CD4-positive, alpha-beta T cell treated with Interferon gamma for 1 hour (primary cell): ENCODE data around the gene PCSK7.
"Not testable (repeated sequence)": the region's sequence is repeated elsewhere in the genome, so short reads cannot be mapped to it uniquely, and the experiment has no call there.

ENCODE experiments used
- DNase-seq: peaks from one replicate; pipeline ENCODE4 v3.0.0-alpha.2; 2020

PCSK7 gene

DNA sequence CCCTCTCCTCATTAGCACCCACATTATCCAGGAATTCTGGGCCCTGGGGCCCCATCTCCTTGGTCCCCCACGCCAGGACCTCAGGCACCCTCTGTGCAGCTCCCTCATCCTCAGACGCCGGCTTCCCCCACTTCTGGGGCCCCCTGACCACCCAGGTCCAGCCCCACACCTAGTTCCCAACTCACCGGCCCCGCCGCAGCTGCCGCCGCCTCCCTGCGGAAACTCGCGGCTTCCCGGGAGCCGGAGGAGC, at the start of gene PCSK7:
Gene PCSK7, minus strand, starts transcription at position 232 of the 250 bp plus-strand sequence. CDS start 2,229 bp downstream, outside the sequence.
- no peak for DNase-seq

DNA sequence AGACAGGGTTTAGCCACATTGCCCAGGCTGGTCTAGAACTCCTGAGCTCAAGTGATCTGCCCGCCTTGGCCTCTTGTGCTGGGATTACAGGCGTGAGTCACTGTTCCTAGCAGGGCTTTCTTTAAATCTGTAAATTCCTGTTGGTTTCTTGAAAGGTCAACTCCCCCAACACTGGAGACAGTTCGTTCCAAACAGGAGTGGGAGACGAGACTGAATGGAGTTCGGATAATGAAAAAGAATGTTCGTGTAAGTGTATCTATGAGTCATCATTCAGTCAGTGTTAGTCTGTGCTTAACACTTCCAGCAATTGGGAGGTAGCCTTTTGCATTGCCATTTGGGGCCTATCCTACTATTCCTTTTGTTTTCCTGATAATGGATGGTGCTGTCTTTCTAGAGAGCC, 49.3 kb upstream of the PCSK7 start:
- DNase-seq: no peak

DNA sequence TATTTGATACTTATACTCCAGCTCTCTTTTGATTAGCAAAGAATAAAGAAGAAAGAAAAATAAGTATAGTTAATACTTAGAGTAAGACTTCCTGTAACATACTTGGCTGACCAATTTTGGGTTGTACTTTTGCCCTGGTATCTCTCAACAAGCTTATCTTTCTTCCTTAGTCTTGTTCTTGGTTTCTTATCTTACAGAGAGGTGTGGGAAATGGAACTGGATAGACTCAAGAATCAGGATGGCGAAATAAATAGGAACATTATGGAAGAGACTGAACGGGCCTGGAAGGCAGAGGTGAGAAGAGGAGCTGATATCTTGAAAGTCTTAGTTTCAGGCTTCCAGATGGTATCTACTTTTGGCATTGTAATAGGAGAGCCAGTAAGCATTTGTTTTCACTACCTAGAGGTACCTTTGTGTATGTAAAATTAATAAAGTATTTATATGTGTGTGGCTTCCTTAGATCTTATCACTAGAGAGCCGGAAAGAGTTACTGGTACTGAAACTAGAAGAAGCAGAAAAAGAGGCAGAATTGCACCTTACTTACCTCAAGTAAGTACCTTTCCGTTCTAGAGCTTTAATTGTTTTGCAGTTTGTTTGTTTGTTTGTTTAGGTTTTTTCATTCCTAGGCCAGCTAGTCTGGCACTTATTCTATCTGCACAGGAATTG, 48.0 kb upstream of the PCSK7 start:
- DNase-seq: no peak

DNA sequence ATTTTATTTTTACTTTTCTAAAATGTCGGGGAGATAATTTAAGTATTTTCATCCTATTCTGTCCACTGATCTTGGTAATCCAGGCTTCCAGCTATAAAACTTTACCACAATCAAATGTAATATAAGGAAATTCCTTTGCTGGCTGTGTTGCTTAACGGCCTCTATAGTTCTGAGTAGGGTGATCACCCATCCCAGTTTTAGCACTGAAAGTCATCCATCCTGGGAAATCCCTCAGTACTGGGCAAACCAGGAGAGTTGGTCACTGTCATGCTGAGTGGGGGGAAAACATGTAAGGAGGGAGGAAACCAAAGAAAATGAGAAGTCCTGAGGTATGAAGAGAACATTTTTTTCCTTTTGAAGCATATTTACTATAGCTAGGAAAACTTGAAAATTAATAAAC, 46.5 kb upstream of the PCSK7 start:
- DNase-seq: no peak

DNA sequence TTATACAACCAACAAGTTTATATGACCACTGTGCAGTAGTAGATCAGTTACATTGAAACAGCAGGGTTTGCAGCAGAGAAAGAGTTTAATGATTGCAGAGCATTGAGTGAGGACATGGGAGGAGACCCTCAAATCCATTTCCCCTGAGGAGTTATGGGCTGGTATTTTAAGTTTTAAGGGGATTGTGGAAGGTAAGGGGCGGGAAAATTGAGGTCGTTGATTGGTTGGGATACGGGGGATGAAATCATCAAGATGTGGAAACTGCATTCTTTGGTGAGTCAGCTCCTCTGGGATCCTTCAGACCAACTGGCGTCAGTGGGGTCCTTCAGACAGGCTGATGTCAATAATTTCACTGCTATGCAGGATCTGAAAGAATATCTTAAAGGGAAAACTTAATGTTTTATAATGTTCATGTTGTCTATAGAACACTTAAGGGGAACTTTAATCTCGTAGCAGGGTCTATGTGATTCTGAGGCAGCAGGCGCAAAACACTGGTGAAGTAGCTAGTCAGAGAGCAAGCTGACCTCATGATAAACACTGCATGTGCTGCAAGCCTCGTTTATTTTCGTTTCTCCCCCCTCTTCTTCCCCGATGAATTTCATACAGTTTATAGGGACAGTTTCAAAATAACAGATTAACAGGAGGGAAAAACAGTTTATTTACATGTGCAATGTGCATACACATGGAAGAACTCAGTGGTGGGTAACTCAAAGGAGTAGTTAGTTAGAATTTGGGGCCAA, 41.8 kb upstream of the PCSK7 start:
- DNase-seq: no peak

DNA sequence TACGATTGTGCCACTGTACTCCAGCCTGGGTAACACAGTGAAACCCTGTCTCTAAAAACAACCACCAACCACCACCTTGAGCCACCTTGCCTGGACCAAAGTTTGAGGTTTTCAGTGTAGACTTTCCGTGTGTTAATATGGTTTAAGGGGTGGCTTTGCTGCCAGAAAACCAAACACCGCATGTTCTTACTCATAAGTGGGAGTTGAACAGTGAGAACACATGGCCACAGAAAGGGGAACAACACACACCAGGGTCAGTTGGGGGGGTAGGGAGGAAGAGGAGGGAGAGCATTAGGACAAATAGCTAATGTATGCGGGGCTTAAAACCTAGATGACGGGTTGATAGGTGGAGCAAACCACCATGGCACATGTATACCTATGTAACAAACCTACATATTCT, 40.3 kb upstream of the PCSK7 start:
- not testable (repeated sequence) for DNase-seq

GRCh38 chr11:117271208-117271607, 39.3 kb upstream of the PCSK7 start:
- no peak for DNase-seq

DNA sequence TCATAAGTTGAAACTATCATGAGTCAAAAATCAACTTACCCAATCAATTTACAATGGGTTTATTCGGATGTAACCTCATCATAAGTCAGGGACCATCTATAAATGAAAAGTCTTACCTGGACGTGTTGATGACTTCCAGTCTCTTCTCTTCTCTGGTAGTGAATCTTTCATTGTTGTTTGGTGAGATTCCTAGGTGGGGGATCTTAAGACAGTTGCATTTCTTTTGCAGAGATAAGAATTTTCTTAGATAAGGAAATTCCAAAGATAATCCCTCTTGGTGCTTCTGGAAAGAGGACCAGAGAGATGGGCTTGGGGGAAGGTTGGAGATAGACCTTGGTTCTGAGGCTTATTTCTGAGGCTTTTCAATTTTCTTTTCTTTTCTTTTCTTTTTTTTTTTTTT, 38.0 kb upstream of the PCSK7 start:
- no peak for DNase-seq

DNA sequence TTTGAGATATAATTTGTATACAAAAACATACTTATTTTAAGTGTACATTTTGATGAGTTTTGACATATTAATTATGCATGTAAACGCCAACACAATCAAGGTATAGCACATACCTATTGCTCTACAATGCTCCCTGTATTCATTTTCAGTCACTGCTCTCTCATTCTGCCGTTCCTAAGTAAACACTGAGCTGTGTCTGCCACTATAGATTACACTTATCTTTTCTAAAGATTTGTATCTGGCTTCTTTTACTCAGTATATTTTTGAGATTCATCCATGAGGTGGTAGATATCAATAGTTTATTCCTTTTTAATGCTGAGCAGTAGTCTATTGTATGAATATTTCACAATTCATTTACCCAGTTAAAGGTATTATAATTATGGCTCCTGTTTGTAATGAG, 33.9 kb upstream of the PCSK7 start:
- no peak for DNase-seq

DNA sequence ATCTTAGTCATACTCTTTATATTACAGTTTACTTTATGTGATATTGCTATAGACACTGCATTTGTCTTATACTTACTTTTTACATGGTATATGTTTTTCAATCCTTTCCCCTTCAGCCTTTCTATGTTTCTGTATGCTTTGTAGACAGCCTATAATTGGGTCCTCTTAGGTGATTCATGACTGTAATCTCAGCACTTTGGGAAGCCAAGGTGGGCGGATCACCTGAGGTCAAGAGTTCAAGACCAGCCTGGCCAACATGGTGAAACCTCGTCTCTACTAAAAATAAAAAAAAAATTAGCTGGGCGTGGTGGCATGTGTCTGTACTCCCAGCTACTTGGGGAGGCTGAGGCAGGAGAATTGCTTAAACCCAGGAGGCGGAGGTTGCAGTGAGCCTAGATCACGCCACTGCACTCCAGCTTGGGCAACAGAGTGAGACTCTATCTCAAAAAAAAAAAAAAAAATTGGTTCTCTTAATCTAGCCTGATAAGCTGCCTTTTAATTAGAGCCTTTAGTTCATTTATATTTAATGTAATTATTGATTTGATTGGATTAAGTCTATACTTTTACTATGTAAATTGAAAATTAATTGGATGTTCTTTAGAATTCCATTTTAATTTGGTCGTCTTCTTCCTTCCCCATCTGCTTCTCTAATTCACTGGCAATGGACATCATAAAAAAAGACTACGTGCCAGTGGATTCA, 32.9 kb upstream of the PCSK7 start:
- DNase-seq: not testable (repeated sequence)

GRCh38 chr11:117259417-117259816, 27.5 kb upstream of the PCSK7 start:
- DNase-seq: no peak

GRCh38 chr11:117258576-117258975, 26.7 kb upstream of the PCSK7 start:
- no peak for DNase-seq

DNA sequence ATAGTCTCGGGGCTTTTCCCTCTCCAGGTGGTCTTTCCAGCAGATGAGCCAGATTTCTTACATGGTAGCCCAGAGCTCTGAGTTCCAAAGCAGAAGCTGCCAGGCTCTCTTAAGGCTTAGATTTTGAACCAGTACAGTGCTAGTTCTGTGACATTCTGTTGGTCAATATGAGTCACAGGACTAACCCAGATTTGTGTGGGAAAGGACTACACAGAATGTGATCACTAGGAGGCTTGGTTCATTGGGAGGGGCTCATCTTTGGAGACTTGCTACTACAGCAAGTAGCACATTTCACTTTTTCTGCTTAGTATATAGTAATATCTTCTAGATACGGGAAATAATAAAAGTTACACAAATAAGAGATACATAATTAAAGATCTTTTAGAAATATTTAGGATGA, 24.7 kb upstream of the PCSK7 start:
- no peak for DNase-seq

DNA sequence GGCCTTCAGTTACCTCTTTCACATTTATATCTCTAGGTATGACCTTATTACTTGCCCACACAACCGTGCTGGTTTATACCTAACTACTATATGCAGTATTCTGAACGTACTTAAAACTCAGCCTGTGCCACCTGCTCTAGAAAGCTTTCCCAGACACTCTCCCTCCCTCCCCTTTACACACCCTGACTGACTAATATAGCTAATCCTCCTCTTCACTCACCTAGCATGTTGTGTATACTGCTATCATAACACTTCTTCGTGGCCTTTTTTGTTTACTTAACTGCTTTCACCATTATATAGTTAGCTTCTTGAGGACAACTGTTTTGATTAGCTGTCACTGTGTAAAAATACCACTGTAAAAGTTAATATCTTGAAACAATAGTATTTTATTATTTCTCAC, 24.1 kb upstream of the PCSK7 start:
- no peak for DNase-seq

DNA sequence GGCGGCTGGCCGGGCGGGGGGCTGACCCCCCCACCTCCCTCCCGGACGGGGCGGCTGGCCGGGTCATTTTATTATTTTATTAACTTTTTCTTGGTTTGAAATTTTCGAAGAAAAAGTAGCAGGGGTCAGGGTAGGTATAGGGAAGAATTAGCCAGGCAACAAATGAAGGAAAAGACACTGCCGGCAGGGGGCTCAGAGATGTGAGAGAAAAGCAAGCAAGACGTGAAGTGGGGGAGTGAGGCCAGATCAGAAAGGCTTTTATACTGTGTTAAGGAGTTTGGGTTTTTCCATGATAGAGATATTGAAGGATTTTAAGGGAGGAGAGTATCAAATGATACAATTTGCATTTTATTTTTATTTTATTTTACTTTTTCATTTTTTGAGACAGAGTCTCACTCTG, 19.6 kb upstream of the PCSK7 start:
- DNase-seq: no peak

DNA sequence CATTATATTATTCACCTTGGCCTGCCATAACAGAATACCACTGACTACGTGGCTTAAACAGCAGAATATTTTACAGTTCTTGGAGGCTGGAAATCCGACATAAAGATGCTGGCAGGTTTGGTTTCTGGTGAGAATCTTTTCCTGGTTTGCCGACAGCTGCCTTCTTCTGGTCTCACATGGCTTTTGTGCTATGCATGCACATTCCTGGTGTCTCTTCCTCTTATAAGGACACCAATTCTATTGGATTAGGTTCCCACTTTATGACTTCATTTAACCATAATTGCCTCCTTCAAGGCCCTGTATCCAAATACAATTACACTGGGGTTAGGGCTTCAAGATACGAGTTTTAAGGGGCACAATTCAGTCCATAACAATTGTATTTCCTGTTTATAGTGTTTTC, 17.7 kb upstream of the PCSK7 start:
- DNase-seq: no peak

- no peak for DNase-seq
Measured at GRCh38 chr11:117248341-117248740, 16.5 kb upstream of the PCSK7 start.

GRCh38 chr11:117239295-117239694, 7.4 kb upstream of the PCSK7 start:
- DNase-seq: no peak

- DNase-seq: no peak
Measured at GRCh38 chr11:117238221-117238620, 6.3 kb upstream of the PCSK7 start.

- no peak for DNase-seq
Measured at GRCh38 chr11:117232911-117233409, 1.1 kb upstream of the PCSK7 start.

DNA sequence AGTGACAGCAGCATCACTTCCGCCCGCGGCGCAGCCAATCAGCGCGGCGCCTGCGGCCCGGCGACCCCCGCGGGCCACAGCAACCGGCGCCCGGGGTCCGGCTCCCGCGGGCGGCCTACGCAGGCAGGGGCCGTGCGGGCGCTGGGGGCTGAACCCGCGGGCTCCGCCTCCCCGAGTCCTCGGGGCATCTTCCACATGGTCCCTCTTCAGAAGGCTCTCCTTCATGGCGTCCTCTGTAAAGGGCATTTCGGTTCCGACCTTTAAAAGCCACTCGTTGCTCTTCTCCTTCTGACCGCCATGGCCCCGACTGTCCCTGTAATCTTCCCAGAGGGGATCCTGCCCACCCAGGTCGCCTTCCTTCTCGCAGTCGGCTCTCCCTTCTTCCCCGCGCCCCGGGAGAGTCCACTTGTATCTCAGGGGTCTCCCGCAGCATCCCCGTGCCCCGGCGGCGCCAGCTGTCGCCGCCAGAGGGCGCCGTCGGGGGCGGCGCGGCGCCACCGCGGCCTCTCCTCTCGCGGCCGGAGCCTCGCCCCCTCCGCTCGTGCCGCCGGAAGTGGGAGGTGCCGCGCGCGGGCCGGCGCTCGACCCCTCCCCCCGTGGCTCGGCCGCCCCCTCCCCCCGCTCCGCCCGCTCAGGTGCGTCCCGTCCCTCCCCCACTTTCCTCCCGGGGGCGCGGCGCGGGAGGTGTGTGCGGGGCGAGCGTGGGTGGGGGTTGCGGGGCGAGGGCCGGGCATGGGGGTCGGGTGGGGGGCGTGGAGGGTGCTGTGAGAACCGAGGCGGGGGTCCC, 412 bp upstream of the PCSK7 start, which contains the start of gene RNF214:
Gene RNF214, plus strand, starts transcription at position 580 of the 787 bp plus-strand sequence. CDS start 1,602 bp downstream, outside the sequence.
- DNase-seq: peak; percentile 81

- DNase-seq: no peak
Measured at GRCh38 chr11:117230999-117231841, 653 bp downstream of the PCSK7 start.
